Hippocampal formation (tissue), 2 donors: Measurements from ENCODE around the gene TANGO6.
"Not testable (repeated sequence)": the region's sequence is repeated elsewhere in the genome, so short reads cannot be mapped to it uniquely, and the experiment has no call there.

Experiments
- DNase-seq, 2 donors: peaks; one replicate each; lab custom pipeline; 2025; lab: John Stamatoyannopoulos, UW

Gene TANGO6

DNA sequence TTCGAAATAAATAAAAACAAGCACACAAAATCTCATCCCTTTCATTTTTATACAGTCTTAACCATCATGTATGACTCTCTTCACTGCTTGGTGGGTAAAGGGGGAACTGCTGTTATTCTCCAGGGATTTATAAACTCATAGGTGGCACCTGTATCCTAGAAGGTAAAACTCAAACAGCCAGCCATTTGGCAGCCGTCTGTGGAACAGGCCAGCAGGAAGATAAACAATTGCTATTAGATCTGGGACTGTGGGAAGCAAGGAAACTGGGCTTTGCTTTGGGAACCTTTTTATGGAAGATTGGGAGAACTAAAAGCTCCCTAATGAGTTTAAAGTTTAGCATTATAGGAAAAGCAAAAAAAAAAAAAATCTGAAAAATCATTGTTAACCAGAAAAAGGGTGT, 126.0 kb downstream of the TANGO6 start:
- no peak for DNase-seq

DNA sequence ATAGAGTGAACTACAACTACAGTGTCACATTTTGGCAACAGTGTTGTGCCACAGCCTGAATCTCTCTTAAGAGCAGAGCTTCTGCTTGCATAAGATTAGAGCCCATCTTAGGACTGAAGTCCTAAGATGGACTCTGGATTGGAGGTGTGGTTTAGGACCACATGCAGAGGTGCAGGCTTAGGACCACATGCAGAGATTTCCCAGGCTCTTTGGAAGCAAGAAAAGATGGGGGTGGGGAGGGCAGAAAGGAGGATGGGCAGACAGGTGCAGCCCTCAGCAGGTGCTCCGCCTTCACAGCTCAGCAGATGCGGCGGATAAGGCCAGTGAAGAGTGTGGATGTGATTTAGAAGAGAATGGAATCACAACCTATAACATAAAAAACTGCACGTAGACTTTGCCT, 128.7 kb downstream of the TANGO6 start:
- no peak for DNase-seq

DNA sequence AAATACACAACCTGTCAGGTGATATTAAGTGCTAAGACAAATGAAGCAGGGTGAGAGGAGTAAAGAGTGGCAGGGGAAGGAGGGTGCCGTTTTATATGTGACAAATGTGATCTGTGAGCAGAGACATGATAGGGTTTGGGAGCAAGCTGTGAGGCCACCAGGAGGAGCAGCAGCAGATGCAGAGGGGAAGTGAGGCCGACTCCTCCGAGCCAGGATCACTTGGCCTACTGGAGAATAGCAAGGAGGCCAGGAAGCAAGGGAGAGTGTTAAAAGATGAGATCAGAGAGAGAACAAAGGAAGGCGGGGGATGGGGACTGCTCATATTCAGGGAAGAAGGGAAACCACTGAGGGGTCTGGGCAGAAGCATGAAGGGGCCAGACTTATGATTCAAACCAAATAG, 129.4 kb downstream of the TANGO6 start:
- DNase-seq, result no peak

DNA sequence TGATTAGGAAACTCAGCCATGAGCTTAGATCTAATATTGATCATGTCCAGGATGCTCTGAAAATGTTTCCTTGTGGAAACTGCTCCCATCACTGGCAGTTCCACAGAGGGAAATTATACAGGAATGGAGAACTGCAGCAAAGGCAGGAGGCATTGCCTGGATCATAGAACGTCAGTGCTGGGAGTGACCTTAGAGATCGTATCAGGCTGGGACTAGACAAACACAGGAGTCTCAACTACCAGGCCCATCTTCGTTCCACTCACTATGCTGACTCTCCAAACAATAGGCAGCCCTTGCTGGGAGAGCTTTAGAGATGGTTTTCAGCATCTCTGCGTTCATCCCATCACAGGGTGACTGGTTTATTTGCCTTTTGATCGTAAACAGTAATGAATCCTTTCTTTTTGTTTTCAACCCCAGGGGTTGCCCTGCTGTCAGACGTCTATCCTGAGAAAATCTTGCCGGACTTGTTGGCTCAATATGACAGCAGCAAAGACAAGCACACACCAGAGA, 130.3 kb downstream of the TANGO6 start:
- no peak for DNase-seq

GRCh38 chr16:68978303-68978954, 135.1 kb downstream of the TANGO6 start:
- DNase-seq, result no peak

- no peak for DNase-seq
Measured at GRCh38 chr16:68980695-68981315, 137.5 kb downstream of the TANGO6 start.

DNA sequence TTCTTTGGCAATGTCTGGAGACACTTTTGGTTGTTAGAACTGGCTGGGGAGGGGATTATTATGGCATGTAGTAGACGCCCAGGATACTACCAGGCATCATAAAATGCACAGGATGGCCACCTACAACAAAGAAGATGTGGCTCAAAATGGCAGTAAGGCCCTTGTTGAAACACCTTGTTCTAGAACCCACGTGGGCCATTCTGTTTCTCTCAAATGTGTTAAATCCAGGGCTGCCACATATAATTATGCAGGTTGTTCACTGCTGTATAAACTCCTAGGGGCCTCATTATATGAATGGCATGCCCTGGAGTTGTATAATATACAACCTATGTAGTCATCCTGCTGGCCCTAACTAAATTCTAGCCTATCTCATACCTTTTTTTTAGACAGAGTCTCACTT, 138.6 kb downstream of the TANGO6 start:
- DNase-seq, result no peak

DNA sequence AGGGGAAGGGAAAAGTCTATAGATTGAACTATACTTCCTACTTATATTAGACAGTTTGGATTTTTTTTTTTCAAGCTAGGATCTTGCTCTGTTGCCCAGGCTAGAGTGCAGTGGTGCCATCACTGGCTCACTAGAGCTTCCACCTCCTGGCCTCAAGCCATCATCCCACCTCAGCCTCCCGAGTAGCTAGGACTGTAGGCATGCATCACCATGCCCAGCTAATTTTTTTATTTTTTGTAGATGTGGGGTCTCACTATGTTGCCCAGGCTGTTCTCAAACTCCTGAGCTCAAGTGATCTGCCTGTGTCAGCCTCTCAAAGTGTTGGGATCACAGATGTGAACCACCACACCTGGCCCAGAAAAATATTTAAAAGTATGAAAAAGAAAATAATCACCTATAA, 141.1 kb downstream of the TANGO6 start:
- DNase-seq, result no peak

- DNase-seq, result no peak
Measured at GRCh38 chr16:68985268-68985667, 141.9 kb downstream of the TANGO6 start.

- no peak for DNase-seq
Measured at GRCh38 chr16:68985855-68986254, 142.5 kb downstream of the TANGO6 start.

DNA sequence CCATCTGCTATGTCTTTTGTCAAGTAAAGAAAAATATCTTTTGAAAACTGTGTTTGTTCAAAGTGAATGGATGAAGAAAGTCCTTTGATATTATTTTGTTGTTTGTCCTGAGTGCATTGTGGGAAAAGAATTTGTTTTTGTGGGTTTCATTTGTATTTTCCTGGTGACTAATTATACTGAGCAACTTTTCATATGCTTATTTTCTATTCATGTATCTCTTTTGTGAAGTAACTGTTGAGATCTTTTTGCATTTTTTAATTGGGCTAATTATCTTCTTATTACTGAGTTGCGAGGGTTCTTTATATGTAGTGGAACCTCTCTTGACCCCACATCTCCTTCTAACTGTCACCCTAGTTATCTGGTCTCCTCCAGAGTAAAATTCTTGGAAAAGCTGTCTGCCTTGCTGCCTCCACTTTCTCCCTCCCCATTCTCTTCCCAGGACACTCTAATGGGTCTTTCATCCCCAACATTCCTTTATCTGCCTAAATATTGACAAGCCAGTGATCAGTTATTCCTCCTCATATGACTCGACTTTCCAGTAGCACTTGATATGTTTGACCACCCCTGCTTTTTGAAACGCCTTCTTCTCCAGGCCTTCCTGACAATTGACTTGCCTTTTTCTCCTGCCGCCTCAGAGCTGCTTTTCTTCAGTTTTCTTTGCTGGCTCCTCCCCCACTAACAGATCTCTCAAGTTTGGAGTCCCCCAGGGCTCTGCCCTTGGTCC, 144.6 kb downstream of the TANGO6 start:
- DNase-seq, result no peak

DNA sequence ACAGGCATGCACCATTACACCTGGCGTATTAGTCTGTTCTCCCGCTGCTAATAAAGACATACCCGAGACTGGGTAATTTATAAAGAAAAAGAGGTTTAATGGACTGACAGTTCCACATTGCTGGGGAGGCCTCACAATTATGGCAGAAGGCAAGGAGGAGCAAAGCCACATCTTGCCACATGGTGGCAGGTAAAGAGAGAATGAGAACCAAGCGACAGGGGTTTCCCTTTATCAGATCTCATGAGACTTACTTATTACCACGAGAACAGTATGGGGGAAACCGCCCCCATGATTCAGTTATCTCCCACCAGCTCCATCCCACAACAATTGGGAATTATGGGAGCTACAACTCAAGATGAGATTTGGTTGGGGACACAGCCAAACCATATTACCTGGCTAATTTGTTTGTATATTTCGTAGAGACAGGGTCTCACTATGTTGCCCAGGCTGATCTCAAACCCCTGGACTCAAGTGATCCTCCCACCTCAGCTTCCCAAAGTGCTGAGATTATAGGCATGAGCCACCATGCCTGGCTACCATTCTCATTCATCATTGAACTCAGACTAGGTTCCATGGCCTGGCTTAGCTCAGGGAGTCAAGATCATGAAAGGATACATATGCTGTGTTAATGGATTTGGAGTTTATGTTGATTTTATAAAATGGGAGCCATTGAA, 147.0 kb downstream of the TANGO6 start:
- DNase-seq, result not testable (repeated sequence)

DNA sequence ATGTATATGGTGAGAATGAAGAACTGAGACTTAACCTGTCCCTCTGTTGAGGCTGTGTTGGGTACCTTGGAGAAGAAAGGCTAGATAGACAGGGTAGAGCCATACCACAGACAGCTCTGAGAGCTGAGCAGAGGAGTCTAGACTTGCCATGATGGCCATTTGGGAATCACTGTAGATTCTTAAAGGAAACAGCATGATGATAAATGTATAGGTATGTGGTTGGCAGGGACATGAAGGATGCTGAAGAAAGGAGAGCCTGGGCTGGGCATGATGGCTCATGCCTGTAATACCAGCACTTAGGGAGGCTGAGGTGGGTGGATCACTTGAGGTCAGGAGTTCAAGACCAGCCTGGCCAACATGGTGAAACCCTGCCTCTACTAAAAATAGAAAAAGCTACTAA, 147.7 kb downstream of the TANGO6 start:
- DNase-seq, result no peak

DNA sequence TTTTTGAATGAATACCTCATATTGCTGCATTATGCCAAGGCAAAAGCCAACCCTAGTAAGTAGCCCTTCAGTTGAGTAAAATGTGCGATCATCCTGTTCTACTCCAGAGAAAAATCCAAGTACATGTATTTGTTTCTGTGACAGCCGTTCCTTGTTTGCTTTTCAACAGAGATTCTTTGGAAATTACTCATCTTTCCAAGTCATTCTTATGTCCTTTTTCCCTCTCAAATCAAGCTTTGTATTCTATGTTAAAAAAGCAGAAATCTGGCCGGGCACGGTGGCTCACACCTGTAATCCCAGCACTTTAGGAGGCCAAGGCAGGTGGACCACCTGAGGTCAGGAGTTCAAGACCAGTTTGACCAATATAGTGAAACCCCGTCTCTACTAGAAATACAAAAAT, 149.2 kb downstream of the TANGO6 start:
- DNase-seq, result no peak

DNA sequence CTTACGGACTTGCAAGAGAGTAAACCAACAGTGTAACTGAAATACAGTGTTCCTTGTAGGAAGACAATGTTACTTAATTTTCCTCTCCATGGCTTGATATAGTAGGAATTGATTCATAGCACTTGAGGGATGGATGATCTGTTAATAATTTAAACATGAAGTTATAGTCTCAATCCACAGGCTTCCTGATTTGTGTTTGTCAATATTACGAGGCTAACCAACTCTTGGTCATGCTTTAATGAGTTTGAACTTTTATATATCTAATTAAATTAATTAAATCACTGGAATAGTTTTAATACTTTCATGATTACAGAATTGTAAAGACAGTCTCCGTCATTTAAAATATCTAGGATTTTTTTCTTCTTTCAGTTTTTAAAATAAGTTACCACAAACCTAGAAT, 150.1 kb downstream of the TANGO6 start:
- no peak for DNase-seq

DNA sequence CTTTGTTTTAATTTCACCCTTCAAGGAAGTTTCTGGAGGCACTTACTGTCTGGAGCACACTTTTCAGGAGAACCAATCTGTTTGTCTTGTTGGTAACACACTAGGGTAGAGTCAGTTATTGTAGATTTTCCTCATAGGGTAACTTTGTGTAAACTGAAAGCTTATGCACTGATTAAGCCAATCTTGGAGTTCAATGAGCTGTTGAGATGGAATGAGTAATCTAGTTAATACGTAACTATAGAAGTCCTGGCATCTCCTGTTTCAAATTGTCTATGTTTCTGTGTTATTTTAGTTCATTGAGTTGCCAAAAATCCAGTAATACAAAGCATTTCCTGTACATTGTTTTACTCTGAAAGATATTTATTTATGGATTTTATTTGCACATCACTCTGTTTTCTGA, 150.6 kb downstream of the TANGO6 start:
- DNase-seq, result no peak

- DNase-seq, result no peak
Measured at GRCh38 chr16:68994324-68994723, 151.0 kb downstream of the TANGO6 start.

DNA sequence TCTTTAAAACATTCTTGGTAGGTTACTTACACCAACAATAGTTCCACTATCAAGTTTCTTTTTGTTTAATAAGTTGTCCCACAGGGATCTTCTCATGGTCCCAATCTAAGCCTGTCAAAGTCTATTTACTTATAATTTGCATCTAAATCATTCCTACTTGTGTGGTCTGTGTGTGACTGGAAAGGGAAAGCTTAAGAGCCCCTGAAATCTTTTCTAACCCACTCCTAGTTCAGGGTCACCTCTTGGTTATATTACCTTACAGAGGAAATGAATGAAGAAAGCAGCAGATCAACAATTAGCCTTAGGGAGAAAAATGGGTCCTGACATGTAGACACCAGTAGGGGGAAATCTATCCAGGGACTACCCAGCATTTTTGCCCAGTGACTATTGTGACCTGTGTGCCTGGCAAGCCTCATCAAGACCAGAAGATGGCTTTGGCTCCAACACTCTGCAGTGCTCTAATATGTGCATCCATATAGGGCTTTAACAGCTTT, 151.7 kb downstream of the TANGO6 start:
- DNase-seq, result no peak

GRCh38 chr16:68997564-68997963, 154.2 kb downstream of the TANGO6 start:
- DNase-seq, result no peak

- DNase-seq, result no peak
Measured at GRCh38 chr16:68999114-68999513, 155.8 kb downstream of the TANGO6 start.

DNA sequence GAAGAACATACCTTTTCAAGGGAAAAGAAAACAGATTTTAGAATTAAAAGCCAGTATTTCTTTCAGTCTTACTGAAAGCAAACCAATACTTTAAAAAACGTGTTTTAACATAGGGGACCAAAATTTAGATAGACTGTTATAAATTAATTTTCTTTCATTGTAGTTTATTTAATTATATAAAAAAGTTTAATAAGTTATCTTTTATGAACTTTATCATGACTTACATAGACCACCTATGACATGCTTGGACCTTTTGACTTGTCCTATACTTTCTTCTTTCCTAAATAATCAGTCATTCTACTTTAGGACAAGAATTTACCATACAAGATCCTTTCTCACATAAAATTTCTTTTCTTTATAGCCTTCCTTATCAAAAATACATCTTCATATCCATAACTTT, 160.2 kb downstream of the TANGO6 start:
- no peak for DNase-seq

- no peak for DNase-seq
Measured at GRCh38 chr16:69005641-69006355, 162.5 kb downstream of the TANGO6 start.
